Stomach (tissue), 4 donors: ENCODE measurements around the gene TAS2R8.

ENCODE experiments used
- CTCF ChIP-seq, 7 experiments: fragments of 450-650 bp in 4 of 7; fragments of 200-600 bp in 3 of 7; sonication (generic) in 3 of 7; IDR thresholded peaks; one replicate each; pipeline ENCODE4 v1.5.1; 2016 to 2019; ENCODE audit warnings: antibody characterized with exemption in 7 of 7, control low read depth in 2 of 7, mild to moderate bottlenecking in 1 of 7
- EP300 ChIP-seq: sonication (generic); formaldehyde crosslinking; IDR thresholded peaks from one replicate; pipeline ENCODE4 v1.6.1; 2017; ENCODE audit warnings: antibody characterized with exemption
- POLR2A ChIP-seq, 4 donors: fragments of 450-650 bp; IDR thresholded peaks; one replicate each; pipeline ENCODE4 v1.6.1; 2016; ENCODE audit warnings: antibody characterized with exemption in 4 of 4, control low read depth in 2 of 4, mild to moderate bottlenecking in 1 of 4, moderate library complexity in 1 of 4
- POLR2AphosphoS5 ChIP-seq, 3 donors: sonication (generic); formaldehyde crosslinking; IDR thresholded peaks; one replicate each; pipeline ENCODE4 v1.6.1; 2016; ENCODE audit warnings: antibody characterized with exemption in 3 of 3

DNA sequence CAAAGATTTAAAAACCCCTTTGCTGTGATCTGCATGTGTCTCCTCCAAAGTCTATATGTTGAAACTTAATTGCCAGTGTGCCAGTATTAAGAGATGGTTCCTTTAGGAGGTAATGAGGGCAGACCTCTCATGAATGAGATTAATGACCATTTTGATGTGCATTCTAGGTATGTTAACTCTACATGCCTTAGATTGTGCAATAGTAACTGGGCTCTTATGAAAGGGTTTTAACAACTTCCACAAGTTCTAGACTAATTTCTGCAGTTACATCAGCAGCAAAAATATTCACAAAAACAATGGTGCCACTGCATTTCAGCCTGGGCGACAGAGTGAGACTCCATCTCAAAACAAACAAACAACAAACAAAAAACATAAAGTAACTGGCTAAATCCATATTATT, 22.9 kb upstream of the TAS2R8 start:
- no peak for TF ChIP-seq CTCF (IDR thresholded peaks at IDR 0.05)
- TF ChIP-seq EP300, result no peak
- TF ChIP-seq POLR2AphosphoS5 (IDR thresholded peaks at IDR 0.05), result no peak
- TF ChIP-seq POLR2A (IDR thresholded peaks at IDR 0.05), result no peak
